ENCODE results near the gene CLEC3B.

CLEC3B gene

DNA sequence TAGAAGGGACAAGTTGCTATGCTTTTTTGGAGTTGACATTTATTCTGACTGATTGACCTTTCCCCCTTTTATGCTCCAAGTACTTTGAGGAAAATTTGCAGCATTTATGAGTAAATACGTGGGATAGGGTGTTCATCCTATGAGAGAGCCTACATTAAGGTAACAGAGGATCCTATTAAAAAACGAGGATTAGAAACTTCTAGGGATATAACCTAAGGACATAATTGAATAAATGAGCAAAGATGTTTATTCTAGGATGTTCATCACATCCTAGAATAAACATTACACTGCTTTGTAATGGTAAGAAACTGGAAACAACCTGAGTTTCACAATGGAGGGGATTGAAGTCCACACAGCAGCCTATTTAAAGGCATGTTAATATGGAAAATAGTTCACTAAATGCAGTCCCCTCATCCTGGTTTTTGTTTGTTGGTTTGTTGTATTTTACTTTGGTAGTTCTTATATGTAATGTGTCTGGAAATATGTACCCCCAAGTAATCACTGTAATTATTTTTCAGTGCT is 23.9 kb upstream of the CLEC3B start:
- DNase-seq (ENCODE audit: low read depth), result no peak
- H3K4me3 ChIP-seq (ENCODE audit: control insufficient read depth, low read depth, low read length), result no peak overlapping the region
- TF ChIP-seq, protein P1, sequence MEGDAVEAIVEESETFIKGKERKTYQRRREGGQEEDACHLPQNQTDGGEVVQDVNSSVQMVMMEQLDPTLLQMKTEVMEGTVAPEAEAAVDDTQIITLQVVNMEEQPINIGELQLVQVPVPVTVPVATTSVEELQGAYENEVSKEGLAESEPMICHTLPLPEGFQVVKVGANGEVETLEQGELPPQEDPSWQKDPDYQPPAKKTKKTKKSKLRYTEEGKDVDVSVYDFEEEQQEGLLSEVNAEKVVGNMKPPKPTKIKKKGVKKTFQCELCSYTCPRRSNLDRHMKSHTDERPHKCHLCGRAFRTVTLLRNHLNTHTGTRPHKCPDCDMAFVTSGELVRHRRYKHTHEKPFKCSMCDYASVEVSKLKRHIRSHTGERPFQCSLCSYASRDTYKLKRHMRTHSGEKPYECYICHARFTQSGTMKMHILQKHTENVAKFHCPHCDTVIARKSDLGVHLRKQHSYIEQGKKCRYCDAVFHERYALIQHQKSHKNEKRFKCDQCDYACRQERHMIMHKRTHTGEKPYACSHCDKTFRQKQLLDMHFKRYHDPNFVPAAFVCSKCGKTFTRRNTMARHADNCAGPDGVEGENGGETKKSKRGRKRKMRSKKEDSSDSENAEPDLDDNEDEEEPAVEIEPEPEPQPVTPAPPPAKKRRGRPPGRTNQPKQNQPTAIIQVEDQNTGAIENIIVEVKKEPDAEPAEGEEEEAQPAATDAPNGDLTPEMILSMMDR (IDR thresholded peaks at IDR 0.05; ENCODE audit: control insufficient read depth, insufficient read depth, low read depth, low read length, missing control alignments), result no peak

- DNase-seq (ENCODE audit: low read depth), result no peak
- no peak overlapping the region for H3K4me3 ChIP-seq (ENCODE audit: control insufficient read depth, low read depth, low read length)
- TF ChIP-seq, protein P1 (IDR thresholded peaks at IDR 0.05; ENCODE audit: control insufficient read depth, insufficient read depth, low read depth, low read length, missing control alignments), result no peak
These were observed 23.4 kb upstream of the CLEC3B start for GRCh38 chr3:45002720-45003119.

DNA sequence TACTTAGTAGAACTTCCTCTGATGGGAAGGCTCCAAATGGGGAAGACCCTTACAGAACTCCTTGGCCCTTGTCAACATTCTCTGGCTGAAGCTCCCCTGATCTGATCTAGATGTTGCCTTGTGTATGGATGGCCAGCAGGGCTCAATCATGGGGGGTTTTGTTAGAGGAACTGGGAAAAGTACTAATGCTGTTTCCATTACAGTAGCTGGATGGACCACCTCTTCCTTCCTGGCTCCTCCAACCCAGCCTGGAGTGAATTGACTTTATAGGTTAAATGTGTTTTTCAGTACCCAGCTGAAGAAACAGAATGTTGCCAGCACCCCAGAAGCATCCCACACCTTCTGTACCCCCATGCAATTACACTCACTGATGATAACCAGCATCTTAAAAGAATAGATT is 22.7 kb upstream of the CLEC3B start:
- TF ChIP-seq, protein P1 (IDR thresholded peaks at IDR 0.05; ENCODE audit: control insufficient read depth, insufficient read depth, low read depth, low read length, missing control alignments), result no peak
- no peak overlapping the region for H3K4me3 ChIP-seq (ENCODE audit: control insufficient read depth, low read depth, low read length)
- DNase-seq (ENCODE audit: low read depth), result no peak

GRCh38 chr3:45003859-45004258 is 22.2 kb upstream of the CLEC3B start:
- no peak for DNase-seq (ENCODE audit: low read depth)
- TF ChIP-seq, protein P1 (IDR thresholded peaks at IDR 0.05; ENCODE audit: control insufficient read depth, insufficient read depth, low read depth, low read length, missing control alignments), result no peak
- H3K4me3 ChIP-seq (ENCODE audit: control insufficient read depth, low read depth, low read length), result no peak overlapping the region

GRCh38 chr3:45007091-45007490 is 19.0 kb upstream of the CLEC3B start:
- no peak overlapping the region for H3K4me3 ChIP-seq (ENCODE audit: control insufficient read depth, low read depth, low read length)
- TF ChIP-seq, protein P1 (IDR thresholded peaks at IDR 0.05; ENCODE audit: control insufficient read depth, insufficient read depth, low read depth, low read length, missing control alignments), result no peak
- no peak for DNase-seq (ENCODE audit: low read depth)

- TF ChIP-seq, protein P1 (IDR thresholded peaks at IDR 0.05; ENCODE audit: control insufficient read depth, insufficient read depth, low read depth, low read length, missing control alignments), result no peak
- peak; percentile 29 for DNase-seq (ENCODE audit: low read depth)
- no peak overlapping the region for H3K4me3 ChIP-seq (ENCODE audit: control insufficient read depth, low read depth, low read length)
These were observed 18.0 kb upstream of the CLEC3B start for GRCh38 chr3:45008117-45008516.

DNA sequence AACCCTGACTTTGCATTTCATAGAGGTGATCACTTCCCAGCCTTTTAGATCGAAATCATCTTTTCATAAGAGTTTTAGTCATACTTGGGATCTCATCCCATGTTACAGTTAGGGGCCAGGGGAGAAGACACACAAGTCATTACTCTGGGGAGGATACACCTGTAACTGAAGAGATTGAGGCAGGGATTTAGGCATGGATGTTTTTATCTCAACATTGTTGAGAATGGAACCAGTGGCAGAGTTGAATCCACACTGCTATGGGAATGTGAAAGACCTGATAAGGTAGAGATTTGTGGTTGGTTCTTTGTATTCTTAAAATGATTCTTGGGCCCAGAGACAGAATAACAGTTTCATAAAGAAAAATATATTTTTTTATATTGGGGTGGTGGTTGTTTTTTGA is 16.2 kb upstream of the CLEC3B start:
- TF ChIP-seq, protein P1 (IDR thresholded peaks at IDR 0.05; ENCODE audit: control insufficient read depth, insufficient read depth, low read depth, low read length, missing control alignments), result no peak
- no peak overlapping the region for H3K4me3 ChIP-seq (ENCODE audit: control insufficient read depth, low read depth, low read length)
- no peak for DNase-seq (ENCODE audit: low read depth)
